LNCaP clone FGC (cell line): ENCODE data around the gene RARG.

ENCODE experiments used
- DNase-seq: peaks from one replicate; pipeline ENCODE4 v3.0.0-alpha.2; 2011; ENCODE audit warnings: low read depth
- H3K4me3 ChIP-seq: 2 replicates; pipeline ENCODE4 v1.5.1; 2011; ENCODE audit warnings: mild to moderate bottlenecking, low read depth, low read length, control low read depth
- CTCF ChIP-seq: IDR thresholded peaks from 2 replicates; pipeline ENCODE4 v1.5.1; 2012; ENCODE audit warnings: mild to moderate bottlenecking; ENCODE audit not compliant: control insufficient read depth, insufficient read depth; ENCODE audit errors: extremely low read depth

RARG gene

GRCh38 chr12:53231921-53232645 lies at the start of gene RARG:
TSS of gene RARG (minus strand) at chr12:53232209. CDS start at chr12:53227545, 4,664 bp downstream.
- H3K4me3 ChIP-seq: peak within 1 kb of the TSS; percentile 58
- DNase-seq: no peak
- TF ChIP-seq CTCF: no peak

- TF ChIP-seq CTCF: no peak
- DNase-seq: no peak
- no peak overlapping the region for H3K4me3 ChIP-seq
Measured at GRCh38 chr12:53279888-53280498, 48.0 kb upstream of the RARG start.

GRCh38 chr12:53279283-53279869 lies 47.4 kb upstream of the RARG start:
- no peak for DNase-seq
- H3K4me3 ChIP-seq: no peak overlapping the region
- no peak for TF ChIP-seq CTCF

GRCh38 chr12:53277981-53278380 lies 46.0 kb upstream of the RARG start:
- DNase-seq: no peak
- TF ChIP-seq CTCF: no peak
- H3K4me3 ChIP-seq: no peak overlapping the region

- no peak overlapping the region for H3K4me3 ChIP-seq
- no peak for TF ChIP-seq CTCF
- DNase-seq: no peak
Measured at GRCh38 chr12:53276511-53276910, 44.5 kb upstream of the RARG start.

- H3K4me3 ChIP-seq: no peak overlapping the region
- no peak for DNase-seq
- no peak for TF ChIP-seq CTCF
Measured at GRCh38 chr12:53274445-53274844, 42.4 kb upstream of the RARG start.
